HEK293 (cell line): ENCODE measurements around the gene ABTB2.

Experiments
- BCL11A ChIP-seq: fragments of 450-650 bp; formaldehyde crosslinking; IDR thresholded peaks from 2 replicates; pipeline ENCODE4 v1.5.1; 2016; ENCODE audit warnings: low read depth, missing biosample characterization, missing genetic modification characterization
- CTCF ChIP-seq: fragments of 450-650 bp; formaldehyde crosslinking; IDR thresholded peaks from 2 replicates; pipeline ENCODE4 v1.5.1; 2016; ENCODE audit warnings: missing biosample characterization, missing genetic modification characterization
- MEIS1 ChIP-seq: sonication (generic); formaldehyde crosslinking; IDR thresholded peaks from 2 replicates; pipeline ENCODE4 v1.8.1; 2022; ENCODE audit warnings: missing genetic modification reagents, mild to moderate bottlenecking, borderline replicate concordance
- SETDB1 ChIP-seq: IDR thresholded peaks from one replicate; pipeline ENCODE4 v1.6.1; 2017; ENCODE audit warnings: mild to moderate bottlenecking, low read length, moderate library complexity, mixed read lengths; ENCODE audit not compliant: insufficient read length
- TCF7L2 ChIP-seq: IDR thresholded peaks from 2 replicates; pipeline ENCODE4 v1.6.1; 2011; ENCODE audit warnings: low read depth, mild to moderate bottlenecking, inconsistent platforms, low read length, moderate library complexity, borderline replicate concordance
- YY1 ChIP-seq: fragments of 450-650 bp; formaldehyde crosslinking; IDR thresholded peaks from 2 replicates; pipeline ENCODE4 v1.5.1; 2018; ENCODE audit warnings: missing biosample characterization, missing genetic modification characterization
- ZBTB44 ChIP-seq: fragments of 450-650 bp; IDR thresholded peaks from 2 replicates; pipeline ENCODE4 v1.5.1; 2018; ENCODE audit warnings: missing biosample characterization, mild to moderate bottlenecking, missing genetic modification characterization
- ZBTB49 ChIP-seq: fragments of 450-650 bp; formaldehyde crosslinking; IDR thresholded peaks from 2 replicates; pipeline ENCODE4 v1.5.1; 2016; ENCODE audit warnings: missing biosample characterization, missing genetic modification characterization, low read depth
- ZNF138 ChIP-seq: fragments of 450-650 bp; formaldehyde crosslinking; IDR thresholded peaks from 2 replicates; pipeline ENCODE4 v1.5.1; 2016; ENCODE audit warnings: missing biosample characterization, missing genetic modification characterization, borderline replicate concordance
- ZNF398 ChIP-seq: fragments of 450-650 bp; formaldehyde crosslinking; IDR thresholded peaks from 2 replicates; pipeline ENCODE4 v1.5.1; 2017; ENCODE audit warnings: missing biosample characterization, missing genetic modification characterization
- ZNF433 ChIP-seq: fragments of 450-650 bp; formaldehyde crosslinking; IDR thresholded peaks from 2 replicates; pipeline ENCODE4 v1.5.1; 2016; ENCODE audit warnings: missing biosample characterization, missing genetic modification characterization, low read depth
- ZNF488 ChIP-seq: fragments of 450-650 bp; formaldehyde crosslinking; IDR thresholded peaks from 2 replicates; pipeline ENCODE4 v1.5.1; 2016; ENCODE audit warnings: missing biosample characterization, missing genetic modification characterization
- ZNF639 ChIP-seq: fragments of 450-650 bp; formaldehyde crosslinking; IDR thresholded peaks from 2 replicates; pipeline ENCODE4 v1.5.1; 2016; ENCODE audit warnings: missing biosample characterization, missing genetic modification characterization
- ZNF830 ChIP-seq: fragments of 450-650 bp; IDR thresholded peaks from 2 replicates; pipeline ENCODE4 v1.5.0; 2018; ENCODE audit warnings: missing biosample characterization, missing genetic modification characterization, low read depth, mild to moderate bottlenecking, moderate library complexity

GRCh38 chr11:34215806-34216453 lies 141.9 kb downstream of the ABTB2 start:
- TF ChIP-seq CTCF (tag by site-specific recombination) (no peak), ZNF639 (tag by site-specific recombination) (no peak), YY1 (no peak), MEIS1 (no peak), TCF7L2 (no peak), ZNF488 (tag by site-specific recombination) (no peak), ZBTB44 (tag by site-specific recombination) (no peak), ZNF830 (tag by site-specific recombination) (no peak), SETDB1 (no peak), BCL11A (no peak), ZNF398 (tag by site-specific recombination) (no peak), ZNF138 (no peak), ZNF433 (tag by site-specific recombination) (no peak), ZBTB49 (tag by site-specific recombination) (no peak)
